GM18511 (cell line): ENCODE measurements around the gene DES.

ENCODE experiments used
- ATAC-seq: cut with Tn5 transposase; IDR thresholded peaks from one replicate; pipeline ENCODE4 v1.9.1; 2021; ENCODE audit warnings: mild to moderate bottlenecking, moderate library complexity; ENCODE audit not compliant: unreplicated experiment

DES gene

GRCh38 chr2:219452361-219453317, 34.5 kb downstream of the DES start:
- no peak for ATAC-seq

GRCh38 chr2:219453671-219454590, 35.8 kb downstream of the DES start:
- no peak for ATAC-seq

GRCh38 chr2:219455581-219455980, 37.4 kb downstream of the DES start:
- ATAC-seq: no peak

GRCh38 chr2:219457784-219458369, 39.7 kb downstream of the DES start:
- ATAC-seq: peak; percentile 60

- ATAC-seq: no peak
These were observed 40.8 kb downstream of the DES start for GRCh38 chr2:219458996-219459395.

GRCh38 chr2:219459460-219460311, 41.5 kb downstream of the DES start:
- peak; percentile 75 for ATAC-seq

GRCh38 chr2:219460424-219460926, 42.3 kb downstream of the DES start:
- no peak for ATAC-seq

GRCh38 chr2:219461047-219461514, 42.9 kb downstream of the DES start:
- no peak for ATAC-seq

GRCh38 chr2:219461669-219462068, 43.5 kb downstream of the DES start:
- ATAC-seq: no peak

- ATAC-seq: no peak
These were observed 44.2 kb downstream of the DES start for GRCh38 chr2:219462349-219462748.

- ATAC-seq: no peak
These were observed 46.3 kb downstream of the DES start for GRCh38 chr2:219464286-219465032.

- no peak for ATAC-seq
These were observed 47.7 kb downstream of the DES start for GRCh38 chr2:219465659-219466561.

GRCh38 chr2:219466816-219467735, 48.9 kb downstream of the DES start:
- no peak for ATAC-seq

GRCh38 chr2:219467736-219468075, 49.5 kb downstream of the DES start:
- no peak for ATAC-seq

GRCh38 chr2:219468410-219469185, 50.4 kb downstream of the DES start:
- ATAC-seq: no peak

GRCh38 chr2:219469186-219469724, 51.1 kb downstream of the DES start:
- no peak for ATAC-seq
